NCI-H1105 (cell line): Measurements from ENCODE around the gene SCNN1A.

ENCODE experiments used
- DNase-seq: peaks from one replicate; lab custom pipeline; 2025; lab: John Stamatoyannopoulos, UW

The SCNN1A gene

DNA sequence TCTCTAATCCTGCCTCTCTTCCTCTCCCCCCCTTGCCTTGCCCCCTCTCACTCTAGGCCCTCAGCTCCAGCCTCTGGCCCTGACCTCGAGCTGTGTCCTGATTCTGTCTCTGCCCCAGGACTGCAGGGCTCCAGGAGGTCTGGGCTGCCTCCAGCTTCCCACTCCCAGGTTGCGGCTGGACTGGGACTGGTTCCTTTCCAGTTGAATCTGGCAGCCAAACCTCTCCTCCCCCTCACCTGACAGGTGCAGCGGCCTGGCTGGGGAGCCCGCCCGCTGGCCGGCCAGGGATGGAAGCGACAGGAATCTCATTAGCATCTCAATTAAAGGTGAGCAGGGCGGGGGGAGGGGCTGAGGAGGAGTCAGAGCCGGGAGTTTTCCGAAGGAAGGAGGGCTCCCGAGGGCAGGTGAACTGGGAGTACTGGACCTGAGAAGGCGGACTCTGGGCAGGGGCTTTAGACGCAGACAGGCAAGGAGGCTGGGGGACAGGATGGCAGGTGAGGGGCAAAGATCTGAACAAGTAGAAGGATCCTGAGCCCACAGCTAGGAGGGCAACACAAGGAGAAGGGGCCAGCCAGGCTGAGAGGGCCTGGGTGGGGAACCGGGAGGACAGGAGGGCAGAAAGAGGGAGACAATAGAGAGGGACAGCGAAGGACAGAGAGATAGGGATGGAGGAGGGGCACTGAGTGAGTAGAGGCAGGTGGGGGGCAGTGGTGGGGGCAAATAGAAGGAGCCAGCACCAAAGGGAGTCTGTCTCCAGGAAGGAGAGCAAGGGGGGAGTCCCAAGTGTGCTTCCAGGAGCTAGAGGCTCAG, at the start of gene SCNN1A:
TSS of gene SCNN1A (minus strand) at position 295 of the 810 bp plus-strand sequence. CDS start 780 bp downstream, outside the sequence.
- DNase-seq = peak; percentile 88

DNA sequence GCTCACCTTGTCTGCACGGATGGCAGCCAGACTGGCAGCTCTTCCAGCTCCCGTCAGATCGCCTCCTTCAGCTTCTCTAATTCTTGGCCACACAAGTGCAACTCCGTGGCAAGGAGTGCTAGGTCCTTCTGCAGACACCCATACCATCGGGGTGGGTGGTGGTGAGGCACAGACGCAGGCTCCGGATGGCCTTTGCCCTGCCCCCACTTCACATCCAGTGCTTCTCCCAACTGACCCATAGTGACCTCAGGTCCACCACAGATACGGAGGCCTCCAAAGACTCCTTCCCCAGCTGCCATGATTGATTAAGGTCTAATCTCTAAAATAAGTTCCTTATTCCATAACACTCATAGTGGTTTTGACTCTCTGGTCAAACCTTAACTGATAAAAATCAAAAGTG, 49.5 kb upstream of the SCNN1A start:
- no peak for DNase-seq

DNA sequence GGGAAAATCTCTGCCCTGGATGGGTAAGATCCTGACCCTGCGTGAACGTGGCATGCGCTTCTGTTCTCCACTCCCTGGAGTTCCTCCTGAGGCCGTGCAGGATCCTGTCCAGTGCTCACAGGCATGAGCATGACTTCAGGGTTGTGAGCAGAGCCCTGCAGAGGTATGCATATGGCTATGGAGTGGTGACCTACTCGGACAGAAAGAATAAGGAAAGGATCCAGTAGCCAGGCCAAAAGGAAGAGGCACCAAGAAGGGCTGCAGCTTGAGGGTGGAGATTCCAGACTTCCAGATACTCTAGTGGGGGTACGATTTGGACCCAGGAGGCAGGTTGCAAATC, 48.6 kb upstream of the SCNN1A start:
- DNase-seq = no peak

GRCh38 chr12:6423267-6424007, 48.1 kb upstream of the SCNN1A start:
- peak; percentile 81 for DNase-seq

DNA sequence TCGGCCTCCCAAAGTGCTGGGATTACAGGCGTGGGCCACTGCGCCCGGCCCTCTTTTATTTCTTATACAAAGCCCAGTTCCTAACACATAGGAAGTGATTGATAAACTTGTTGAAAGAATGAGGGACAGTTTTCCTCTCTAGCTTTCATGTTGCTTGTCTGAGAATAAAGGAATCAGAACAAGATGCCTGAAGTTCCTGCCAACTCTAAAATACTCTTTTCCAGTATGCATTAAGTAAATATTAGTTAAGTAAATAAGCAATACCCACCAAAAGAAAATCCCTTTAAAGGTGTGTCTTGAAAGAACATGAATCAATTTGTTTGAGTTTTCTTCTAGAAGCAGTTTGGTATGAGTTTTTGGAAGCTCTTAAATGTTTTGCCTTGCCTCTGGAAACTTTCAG, 45.0 kb upstream of the SCNN1A start:
- DNase-seq = no peak

DNA sequence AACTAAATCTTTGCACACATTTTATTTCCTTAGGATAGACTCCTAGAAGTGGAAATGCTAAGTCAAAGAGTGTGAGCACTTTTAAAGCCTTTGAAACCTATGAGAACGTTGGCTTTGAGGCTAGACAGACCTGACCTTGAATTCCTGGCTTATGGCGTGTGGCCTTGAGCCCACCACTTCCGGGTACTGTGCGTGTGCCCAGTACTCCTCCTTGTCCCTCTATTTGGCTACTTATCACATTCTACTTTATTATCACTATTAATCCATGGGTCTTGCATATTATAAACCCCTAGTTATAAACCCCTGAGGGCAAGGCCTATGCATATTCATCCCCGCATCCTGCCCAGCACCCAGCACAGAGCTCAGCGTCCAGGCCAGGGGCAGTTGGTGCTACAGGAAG, 43.4 kb upstream of the SCNN1A start:
- DNase-seq = no peak

GRCh38 chr12:6416596-6416995, 41.2 kb upstream of the SCNN1A start:
- no peak for DNase-seq

GRCh38 chr12:6407236-6407954, 32.0 kb upstream of the SCNN1A start:
- no peak for DNase-seq

GRCh38 chr12:6405963-6406362, 30.6 kb upstream of the SCNN1A start:
- DNase-seq = no peak

- no peak for DNase-seq
Observed at GRCh38 chr12:6404390-6404789, 29.0 kb upstream of the SCNN1A start.

GRCh38 chr12:6399884-6400644, 24.7 kb upstream of the SCNN1A start:
- DNase-seq = no peak

DNA sequence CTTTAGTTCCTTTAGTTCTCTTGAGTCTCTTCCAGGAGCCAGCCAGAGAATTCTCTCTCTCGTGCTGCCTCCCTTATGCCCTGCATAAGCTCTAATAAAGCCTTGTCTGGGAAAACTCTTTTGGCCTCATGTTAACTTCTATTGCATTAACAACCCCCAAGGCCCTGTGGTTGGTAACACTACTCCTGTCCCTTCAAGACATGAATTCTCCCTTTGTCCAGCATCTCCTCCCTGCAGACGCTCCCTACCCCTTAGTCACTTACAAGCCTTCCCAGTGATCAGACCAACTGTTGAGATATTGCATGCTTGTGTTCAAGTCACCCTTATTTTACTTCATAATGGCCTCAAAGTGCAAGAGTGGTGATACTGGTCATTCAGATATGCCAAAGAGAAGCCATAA, 20.7 kb upstream of the SCNN1A start:
- no peak for DNase-seq

DNA sequence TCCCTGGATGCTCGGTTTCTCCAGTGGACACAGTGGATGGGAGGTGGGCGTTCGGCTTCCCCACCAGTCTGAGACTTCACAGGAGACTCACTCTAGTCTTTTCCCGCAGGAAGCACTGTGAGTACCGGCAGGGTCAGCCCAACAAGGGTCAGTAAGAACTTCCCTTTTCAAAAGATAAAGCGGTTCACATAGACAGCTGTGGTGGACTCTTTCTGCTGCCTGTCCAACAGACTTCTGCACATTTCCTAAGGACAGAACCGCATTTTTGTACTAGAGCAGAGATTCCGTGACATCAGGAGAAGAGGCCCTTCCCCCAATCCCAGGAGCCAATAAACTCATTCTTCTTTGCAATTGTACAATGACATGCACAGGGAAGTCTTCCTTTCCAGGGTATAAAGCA, 19.0 kb upstream of the SCNN1A start:
- no peak for DNase-seq

DNA sequence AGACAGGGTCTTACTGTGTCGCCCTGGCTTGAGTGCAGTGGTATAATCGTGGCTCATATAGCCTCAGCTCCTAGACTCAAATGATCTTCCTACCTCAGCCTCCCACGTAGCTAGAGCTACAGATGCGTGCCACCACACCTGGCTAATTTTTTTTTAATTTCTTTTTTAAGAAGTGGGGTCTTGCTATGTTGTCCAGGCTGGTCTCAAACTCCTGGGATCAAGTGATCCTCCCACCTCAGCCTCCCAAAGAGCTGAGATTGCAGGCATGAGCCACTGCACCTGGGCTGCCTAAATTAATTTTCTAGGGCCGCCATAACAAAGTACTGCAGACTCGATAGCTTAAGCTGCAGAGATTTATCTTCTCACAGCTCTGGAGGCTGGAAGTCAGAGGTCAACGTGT, 17.7 kb upstream of the SCNN1A start:
- no peak for DNase-seq

- DNase-seq = no peak
Observed at GRCh38 chr12:6392504-6392903, 17.1 kb upstream of the SCNN1A start.

DNA sequence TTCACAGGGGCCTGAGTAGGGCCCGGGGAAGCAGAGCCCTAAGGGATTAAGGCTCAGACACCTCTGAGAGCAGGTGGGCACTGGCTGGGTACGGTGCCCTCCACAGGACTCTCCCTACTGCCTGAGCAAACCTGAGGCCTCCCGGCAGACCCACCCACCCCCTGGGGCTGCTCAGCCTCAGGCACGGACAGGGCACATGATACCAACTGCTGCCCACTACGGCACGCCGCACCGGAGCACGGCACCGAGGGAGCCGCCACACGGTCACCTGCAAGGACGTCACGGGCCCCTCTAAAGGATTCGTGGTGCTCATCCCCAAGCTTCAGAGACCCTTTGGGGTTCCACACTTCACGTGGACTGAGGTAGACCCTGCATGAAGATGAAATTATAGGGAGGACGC, 15.7 kb upstream of the SCNN1A start:
- DNase-seq = no peak

- DNase-seq = no peak
Observed at GRCh38 chr12:6390084-6390799, 14.9 kb upstream of the SCNN1A start.

GRCh38 chr12:6387541-6387940, 12.2 kb upstream of the SCNN1A start:
- DNase-seq = no peak

DNA sequence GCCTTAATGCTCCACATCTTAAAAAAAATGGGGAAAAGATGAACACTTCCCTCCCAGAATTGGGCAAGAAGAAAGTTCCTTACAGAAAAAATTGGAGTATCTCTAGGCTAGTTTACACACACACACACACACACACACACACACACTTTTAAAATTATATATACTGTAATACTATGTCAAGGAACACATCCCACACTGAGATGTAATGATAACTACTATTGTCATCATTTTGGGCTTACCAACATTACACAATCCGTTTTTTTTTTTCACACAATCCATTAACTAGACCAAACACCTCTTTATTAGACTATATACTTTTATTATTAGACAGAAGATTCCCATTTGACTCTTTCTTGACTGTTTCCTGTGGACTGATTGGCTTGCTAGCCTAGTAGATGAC, 11.1 kb upstream of the SCNN1A start:
- no peak for DNase-seq

- no peak for DNase-seq
Observed at GRCh38 chr12:6386038-6386437, 10.7 kb upstream of the SCNN1A start.
